CD4-positive, alpha-beta T cell treated with Interleukin-6 at 100 ng/mL for 8 hours (primary cell): ENCODE results near the gene ADGRA3.

Experiments used
- DNase-seq: peaks from one replicate; pipeline ENCODE4 v3.0.0-alpha.2; 2020; ENCODE audit warnings: mixed read lengths, low spot score

ADGRA3 gene

DNA sequence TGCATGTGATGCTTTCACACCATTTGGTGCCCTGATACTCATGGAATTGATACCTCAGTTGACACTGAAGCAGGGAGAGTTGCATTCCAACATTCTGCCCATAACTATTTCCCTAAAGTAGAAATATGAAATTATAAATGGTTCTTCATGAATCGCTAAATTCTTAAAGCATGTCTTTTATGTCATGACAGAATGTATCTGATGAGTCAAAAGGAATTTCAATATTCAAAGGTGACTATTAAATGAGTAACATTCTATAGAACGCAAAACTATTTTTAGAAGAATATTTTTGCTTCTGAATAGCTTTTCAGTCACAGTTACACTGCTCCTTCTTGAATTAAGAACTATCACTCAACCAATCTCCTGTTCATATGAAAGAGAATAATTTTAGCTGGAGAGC, 152.8 kb downstream of the ADGRA3 start:
- DNase-seq, result no peak

DNA sequence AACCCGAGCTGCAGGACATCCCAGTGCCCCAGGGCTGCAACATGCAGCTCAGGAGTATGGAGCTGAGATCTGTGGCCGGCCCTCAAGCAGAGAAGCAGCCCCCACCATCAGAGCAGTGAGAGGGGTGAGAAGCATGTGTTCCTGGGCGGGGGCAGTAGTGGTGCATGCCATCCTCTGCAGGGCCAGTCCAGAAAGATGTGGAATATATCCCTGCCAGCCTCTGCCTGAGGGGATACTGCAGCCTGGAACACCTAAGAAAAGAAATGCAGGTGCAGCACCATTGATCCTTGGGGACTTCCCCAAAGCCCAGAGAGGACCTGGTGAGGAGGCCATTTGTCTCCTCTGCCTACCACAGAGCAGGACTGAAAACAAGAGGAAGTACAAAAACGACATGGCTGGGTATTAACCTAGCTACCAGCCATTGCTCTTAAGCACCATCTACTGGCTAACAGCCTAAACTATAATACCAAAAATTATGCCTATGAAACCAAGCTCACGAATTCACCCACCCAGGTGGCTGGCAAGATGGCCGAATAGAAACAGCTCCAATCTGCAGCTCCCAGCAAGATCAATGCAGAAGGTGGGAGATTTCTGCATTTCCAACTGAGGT, 158.8 kb downstream of the ADGRA3 start:
- DNase-seq, result no peak

DNA sequence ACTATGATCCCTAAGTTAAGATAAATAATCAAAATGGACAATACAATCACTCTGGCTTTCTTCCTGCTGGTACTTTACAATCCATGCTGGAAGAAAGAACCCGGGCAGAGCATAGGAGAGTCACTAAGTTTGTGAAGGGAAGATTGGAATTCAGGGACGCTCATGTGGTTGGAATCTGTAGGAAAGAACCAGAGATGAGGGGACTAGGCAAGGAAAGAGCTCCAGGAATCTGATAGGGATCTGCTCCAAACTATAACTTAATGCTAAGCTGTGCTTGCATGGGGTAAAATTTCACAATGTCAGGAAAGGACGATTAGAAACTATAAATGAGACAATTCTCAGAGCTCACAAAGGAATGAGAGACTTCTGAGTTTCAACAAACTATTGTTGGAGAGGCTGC, 167.5 kb downstream of the ADGRA3 start:
- DNase-seq, result no peak

DNA sequence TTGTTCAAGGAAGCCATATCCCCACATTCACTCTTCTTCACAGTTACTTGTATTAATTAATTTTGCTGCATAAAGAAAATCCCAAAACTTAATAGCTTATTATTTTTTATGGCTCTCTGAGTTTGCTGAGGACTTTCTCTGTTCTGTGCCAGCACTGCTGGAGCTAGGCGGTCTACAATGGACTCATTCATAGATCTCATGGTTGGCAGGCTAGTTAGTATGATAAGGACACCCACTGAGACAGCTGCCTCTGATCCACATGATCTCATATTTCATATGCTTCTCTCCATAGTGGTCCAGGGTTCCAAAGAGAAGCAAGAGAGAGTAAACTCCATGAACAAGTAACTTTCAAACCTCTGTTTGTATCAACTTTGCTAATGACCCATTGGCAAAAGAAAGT, 170.2 kb downstream of the ADGRA3 start:
- DNase-seq, result no peak

DNA sequence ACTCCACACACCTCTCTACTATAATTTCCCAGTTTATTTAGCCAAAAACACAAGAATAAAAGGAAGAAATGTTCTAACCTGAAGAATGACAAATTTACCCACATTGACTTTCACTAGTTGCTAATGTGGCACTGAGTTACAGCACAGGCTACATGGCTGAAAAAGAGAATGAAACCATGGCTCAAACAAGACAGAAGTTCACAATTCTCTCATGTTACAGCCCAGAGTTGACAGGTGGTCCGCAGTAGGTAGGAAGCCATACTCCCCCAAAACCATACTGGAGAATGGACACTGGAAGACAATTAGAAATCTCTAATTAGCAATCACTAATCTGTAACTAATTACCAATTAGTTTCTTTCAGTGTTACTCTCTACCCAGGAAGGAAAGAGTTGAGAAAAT, 170.8 kb downstream of the ADGRA3 start:
- no peak for DNase-seq

DNA sequence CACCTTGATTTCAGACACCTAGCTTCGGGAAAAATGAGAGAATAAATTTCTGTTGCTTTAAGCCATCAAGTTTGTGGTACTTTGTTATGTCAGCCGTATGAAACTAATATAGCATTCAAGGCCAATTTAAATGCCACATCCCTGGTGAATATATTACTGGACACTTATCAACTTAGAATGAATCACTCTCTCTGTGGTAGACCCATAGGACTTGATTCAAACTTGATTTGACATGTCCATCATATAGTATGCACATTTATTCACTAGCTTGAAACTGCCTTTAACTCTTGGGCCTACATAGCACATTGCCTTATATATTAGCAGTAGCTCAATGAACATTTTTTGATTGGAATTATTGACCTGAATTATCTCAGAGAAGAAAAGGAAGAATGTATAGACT, 172.3 kb downstream of the ADGRA3 start:
- no peak for DNase-seq

DNA sequence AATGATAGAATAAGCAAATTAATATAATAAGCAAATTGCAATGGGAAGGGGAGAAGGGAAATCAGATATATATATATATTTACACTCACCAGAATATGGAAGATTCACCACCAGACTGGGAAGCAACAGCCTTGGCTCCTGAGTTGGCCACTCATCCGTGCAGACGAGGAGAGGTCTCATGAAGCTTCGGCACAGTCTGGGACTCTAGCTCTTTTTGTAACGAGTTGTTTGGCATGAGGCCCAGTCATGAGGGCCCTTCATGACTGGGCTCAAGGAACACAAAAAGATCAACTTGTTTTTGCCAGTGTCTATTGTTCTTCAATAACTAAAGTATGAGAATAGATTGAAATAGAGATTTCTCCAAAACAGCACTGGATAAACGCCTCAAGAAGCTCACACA, 176.4 kb downstream of the ADGRA3 start:
- DNase-seq, result no peak

DNA sequence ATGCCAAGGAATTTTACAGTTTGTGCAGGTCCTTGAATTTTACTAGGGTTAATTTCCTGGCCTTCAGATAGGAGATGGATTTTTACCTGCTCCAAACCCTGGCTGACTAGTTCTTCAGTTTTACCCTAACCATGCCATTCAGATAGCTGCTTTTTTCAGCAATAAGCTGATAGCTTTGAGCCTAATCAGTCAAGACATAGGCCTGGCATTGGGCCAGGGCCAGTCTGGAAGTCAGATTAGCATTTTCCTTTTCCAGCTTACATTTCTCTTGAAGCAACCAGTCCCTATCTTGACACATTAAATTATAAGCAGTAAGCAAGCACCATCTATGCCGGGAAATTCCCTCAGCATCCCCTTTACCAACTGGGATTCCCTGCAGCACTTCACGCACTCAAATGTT, 177.1 kb downstream of the ADGRA3 start:
- no peak for DNase-seq
